GM18909 (cell line): ENCODE data around the gene ERAP2.

Experiments
- ATAC-seq: cut with Tn5 transposase; IDR thresholded peaks from one replicate; pipeline ENCODE4 v1.9.1; 2021; ENCODE audit warnings: mild to moderate bottlenecking; ENCODE audit not compliant: unreplicated experiment, poor library complexity

Gene ERAP2

GRCh38 chr5:96896276-96896675 lies 20.0 kb downstream of the ERAP2 start:
- peak; percentile 79 for ATAC-seq

- ATAC-seq: peak; percentile 97
Measured at GRCh38 chr5:96896806-96897205, 20.5 kb downstream of the ERAP2 start.

GRCh38 chr5:96901384-96901783 lies 25.1 kb downstream of the ERAP2 start:
- ATAC-seq: no peak

GRCh38 chr5:96901841-96902240 lies 25.5 kb downstream of the ERAP2 start:
- no peak for ATAC-seq

GRCh38 chr5:96902876-96903275 lies 26.6 kb downstream of the ERAP2 start:
- ATAC-seq: no peak

GRCh38 chr5:96903300-96903699 lies 27.0 kb downstream of the ERAP2 start:
- no peak for ATAC-seq

- no peak for ATAC-seq
Measured at GRCh38 chr5:96904054-96904931, 28.0 kb downstream of the ERAP2 start.

GRCh38 chr5:96905864-96906263 lies 29.6 kb downstream of the ERAP2 start:
- ATAC-seq: no peak

- ATAC-seq: no peak
Measured at GRCh38 chr5:96909003-96909402, 32.7 kb downstream of the ERAP2 start.

- no peak for ATAC-seq
Measured at GRCh38 chr5:96909435-96909834, 33.1 kb downstream of the ERAP2 start.

GRCh38 chr5:96911139-96911538 lies 34.8 kb downstream of the ERAP2 start:
- no peak for ATAC-seq

- no peak for ATAC-seq
Measured at GRCh38 chr5:96913233-96913632, 36.9 kb downstream of the ERAP2 start.

- ATAC-seq: peak; percentile 69
Measured at GRCh38 chr5:96919754-96920197, 43.5 kb downstream of the ERAP2 start.

GRCh38 chr5:96920744-96921355 lies 44.5 kb downstream of the ERAP2 start:
- no peak for ATAC-seq

- ATAC-seq: no peak
Measured at GRCh38 chr5:96922499-96923244, 46.4 kb downstream of the ERAP2 start.

GRCh38 chr5:96924016-96924443 lies 47.7 kb downstream of the ERAP2 start:
- ATAC-seq: no peak

GRCh38 chr5:96926276-96926675 lies 50.0 kb downstream of the ERAP2 start:
- no peak for ATAC-seq

- ATAC-seq: no peak
Measured at GRCh38 chr5:96927008-96927407, 50.7 kb downstream of the ERAP2 start.

- no peak for ATAC-seq
Measured at GRCh38 chr5:96928931-96929708, 52.8 kb downstream of the ERAP2 start.

- ATAC-seq: no peak
Measured at GRCh38 chr5:96930058-96930457, 53.8 kb downstream of the ERAP2 start.
